Measurements from ENCODE around the gene TBC1D2B. TPM values are rescaled to one million over a fixed set of nuclear protein-coding genes. Genes with fewer than 3 reads are reported as not detected.

TBC1D2B gene
- total RNA-seq, 3 donors from 2014 or later: 54.8 to 65.6 (median 57.0) TPM

GRCh38 chr15:78016860-78017259 is 60.7 kb downstream of the TBC1D2B start:
- H3K9me3 ChIP-seq: no peaks in the 10 kb centered on the region
- TF ChIP-seq, protein P1, sequence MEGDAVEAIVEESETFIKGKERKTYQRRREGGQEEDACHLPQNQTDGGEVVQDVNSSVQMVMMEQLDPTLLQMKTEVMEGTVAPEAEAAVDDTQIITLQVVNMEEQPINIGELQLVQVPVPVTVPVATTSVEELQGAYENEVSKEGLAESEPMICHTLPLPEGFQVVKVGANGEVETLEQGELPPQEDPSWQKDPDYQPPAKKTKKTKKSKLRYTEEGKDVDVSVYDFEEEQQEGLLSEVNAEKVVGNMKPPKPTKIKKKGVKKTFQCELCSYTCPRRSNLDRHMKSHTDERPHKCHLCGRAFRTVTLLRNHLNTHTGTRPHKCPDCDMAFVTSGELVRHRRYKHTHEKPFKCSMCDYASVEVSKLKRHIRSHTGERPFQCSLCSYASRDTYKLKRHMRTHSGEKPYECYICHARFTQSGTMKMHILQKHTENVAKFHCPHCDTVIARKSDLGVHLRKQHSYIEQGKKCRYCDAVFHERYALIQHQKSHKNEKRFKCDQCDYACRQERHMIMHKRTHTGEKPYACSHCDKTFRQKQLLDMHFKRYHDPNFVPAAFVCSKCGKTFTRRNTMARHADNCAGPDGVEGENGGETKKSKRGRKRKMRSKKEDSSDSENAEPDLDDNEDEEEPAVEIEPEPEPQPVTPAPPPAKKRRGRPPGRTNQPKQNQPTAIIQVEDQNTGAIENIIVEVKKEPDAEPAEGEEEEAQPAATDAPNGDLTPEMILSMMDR (IDR thresholded peaks at IDR 0.05): no peak
- intact Hi-C loops (cut with DNase I, micrococcal nuclease): no loop called here
- DNase-seq: peak in 1 of 3 donors; percentile 21
- H3K36me3 ChIP-seq (ENCODE audit: low read depth): no peaks in the 10 kb centered on the region
- no peak for ATAC-seq
- no peak overlapping the region for H3K4me3 ChIP-seq
- peaks cover 39% of the 10 kb centered on the region for H3K4me1 ChIP-seq (ENCODE audit: low read depth)

DNA sequence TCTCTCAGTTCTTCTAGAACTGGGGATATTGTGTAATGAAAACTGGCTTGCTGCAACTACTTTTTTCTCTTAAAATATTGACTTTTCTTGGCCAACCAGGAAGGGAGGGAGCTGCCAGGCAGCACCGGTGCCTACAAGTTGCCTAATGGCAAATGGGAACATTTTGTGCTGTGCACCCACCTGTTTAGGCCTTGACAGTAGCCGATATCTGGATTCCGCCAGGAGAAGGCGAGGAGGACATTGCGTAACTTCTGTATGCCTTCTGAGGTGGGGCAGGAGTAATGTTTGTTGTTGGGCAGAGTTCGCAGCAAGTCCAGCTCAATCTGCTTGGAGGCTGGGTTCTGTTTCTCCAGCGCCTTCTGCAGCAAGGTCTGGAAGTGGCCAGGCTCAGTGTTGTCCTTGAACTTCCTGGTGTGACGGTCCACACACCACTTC is 64.9 kb downstream of the TBC1D2B start:
- DNase-seq: peak; percentile 75 to 78 (median 77)

DNA sequence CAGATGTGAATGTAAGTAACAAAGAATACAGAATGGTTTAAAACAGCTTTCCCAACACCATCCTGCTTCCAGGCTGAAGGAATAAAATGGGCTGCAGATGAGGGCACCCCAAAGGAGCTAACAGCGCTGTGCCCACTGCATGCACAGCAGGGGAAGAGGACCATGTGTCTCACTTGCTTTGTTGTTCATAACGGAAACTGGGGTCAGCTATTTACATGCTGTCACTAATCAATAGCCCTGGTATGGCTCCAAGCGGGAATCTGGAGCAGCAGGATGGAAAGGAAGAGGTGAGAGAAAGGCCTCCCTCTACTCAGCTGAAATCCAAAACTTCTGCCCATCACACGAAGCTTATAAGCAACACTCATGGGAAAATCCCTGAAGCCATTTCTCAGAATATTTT is 67.4 kb downstream of the TBC1D2B start:
- DNase-seq: no peak
- Histone ChIP-seq H3K9me3 (no peaks in the 10 kb centered on the region), H3K4me1 (ENCODE audit: low read depth) (peaks cover 44% of the 10 kb centered on the region), H3K4me3 (no peak overlapping the region), H3K36me3 (ENCODE audit: low read depth) (peaks cover 5% of the 10 kb centered on the region)
- intact Hi-C loops (cut with DNase I, micrococcal nuclease): no loop called here
- no peak for ATAC-seq
- TF ChIP-seq, protein P1 (IDR thresholded peaks at IDR 0.05): no peak

More for the DNA sequence above, 64.9 kb downstream of the TBC1D2B start:
- peak; percentile 94 for ATAC-seq
- intact Hi-C loops (cut with DNase I, micrococcal nuclease): no loop called here
- Histone ChIP-seq H3K4me3 (no peak overlapping the region), H3K4me1 (ENCODE audit: low read depth) (peaks cover 28% of the 10 kb centered on the region), H3K9me3 (no peaks in the 10 kb centered on the region), H3K36me3 (ENCODE audit: low read depth) (peaks cover 5% of the 10 kb centered on the region)
- TF ChIP-seq, protein P1 (IDR thresholded peaks at IDR 0.05): no peak

- peak; percentile 26 for ATAC-seq
- intact Hi-C loops (cut with DNase I, micrococcal nuclease): no loop called here
- DNase-seq: peak; percentile 62 to 74 (median 65)
Measured at GRCh38 chr15:78007964-78008886, 69.3 kb downstream of the TBC1D2B start.

DNA sequence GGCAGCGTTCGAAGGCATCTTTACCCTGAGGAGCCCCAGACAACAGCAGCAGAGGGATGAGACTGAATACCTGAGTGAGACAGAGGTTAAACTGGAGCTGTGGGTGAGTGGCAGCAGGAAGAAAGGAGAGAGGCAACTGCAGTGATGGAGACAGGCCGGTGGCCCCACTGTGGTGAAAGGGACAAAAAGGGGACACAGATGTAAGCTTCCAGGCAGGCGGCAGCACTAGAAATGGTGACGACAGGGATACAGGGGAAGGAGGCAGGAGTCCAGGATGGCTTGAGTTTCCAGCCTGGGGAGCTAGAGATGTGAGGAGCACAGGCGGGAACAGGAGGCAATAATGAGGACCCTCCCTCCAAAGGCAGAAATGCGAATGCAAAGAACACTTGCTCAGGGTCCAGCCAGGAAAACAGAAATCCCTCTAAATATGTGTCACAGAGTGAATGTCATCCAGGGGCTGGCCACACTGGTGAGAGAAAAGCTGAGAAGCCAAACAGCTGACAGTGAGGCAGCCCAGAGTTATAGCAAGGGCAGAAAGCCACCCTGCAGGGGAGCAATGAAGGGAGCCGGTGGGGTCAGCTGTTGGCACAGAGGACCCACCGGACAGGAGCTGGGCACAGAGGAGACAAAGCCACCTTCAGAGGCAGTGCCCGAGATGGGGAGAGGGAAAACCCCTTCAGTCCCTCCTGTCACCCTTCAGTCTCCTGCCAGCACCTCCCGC is 70.1 kb downstream of the TBC1D2B start:
- no peak overlapping the region for H3K4me3 ChIP-seq

More at GRCh38 chr15:78007964-78008886, 69.3 kb downstream of the TBC1D2B start:
- TF ChIP-seq, protein P1 (IDR thresholded peaks at IDR 0.05): no peak
- no peak overlapping the region for H3K4me3 ChIP-seq
- no peaks in the 10 kb centered on the region for H3K9me3 ChIP-seq
- peaks cover 36% of the 10 kb centered on the region for H3K4me1 ChIP-seq (ENCODE audit: low read depth)
- peaks cover 5% of the 10 kb centered on the region for H3K36me3 ChIP-seq (ENCODE audit: low read depth)

More for the DNA sequence above, 70.1 kb downstream of the TBC1D2B start:
- intact Hi-C loops (cut with DNase I, micrococcal nuclease): no loop called here
- DNase-seq (peak in 1 of 3 donors; percentile 21), ATAC-seq (no peak)
- H3K9me3 ChIP-seq: no peaks in the 10 kb centered on the region
- H3K36me3 ChIP-seq (ENCODE audit: low read depth): peaks cover 5% of the 10 kb centered on the region
- peaks cover 27% of the 10 kb centered on the region for H3K4me1 ChIP-seq (ENCODE audit: low read depth)
- TF ChIP-seq, protein P1 (IDR thresholded peaks at IDR 0.05): no peak

Measured in mucosa of descending colon (tissue), 3 donors.